Fibroblast of pulmonary artery (primary cell): ENCODE results near the gene FMN1.

ENCODE experiments used
- DNase-seq: peaks from one replicate; pipeline ENCODE4 v3.0.0-alpha.2; 2010; ENCODE audit warnings: low read depth
- H3K4me3 ChIP-seq: replicated peaks from 2 replicates; pipeline ENCODE4 v1.5.1; 2011; ENCODE audit warnings: low read depth, mild to moderate bottlenecking, control low read depth, low read length, moderate library complexity
- CTCF ChIP-seq: IDR thresholded peaks from 2 replicates; pipeline ENCODE4 v1.5.1; 2011; ENCODE audit warnings: mild to moderate bottlenecking, control low read depth, low read length, inconsistent platforms; ENCODE audit errors: missing control alignments

FMN1 gene

GRCh38 chr15:32882955-32883354 is 311.6 kb downstream of the FMN1 start:
- no peak for DNase-seq
- no peak for TF ChIP-seq CTCF
- no peak overlapping the region for H3K4me3 ChIP-seq

- H3K4me3 ChIP-seq: no peak overlapping the region
- no peak for DNase-seq
- TF ChIP-seq CTCF: no peak
Observed at GRCh38 chr15:32881528-32881927, 313.0 kb downstream of the FMN1 start.

GRCh38 chr15:32880642-32881041 is 313.9 kb downstream of the FMN1 start:
- no peak for DNase-seq
- no peak overlapping the region for H3K4me3 ChIP-seq
- TF ChIP-seq CTCF: no peak

- TF ChIP-seq CTCF: no peak
- DNase-seq: no peak
- H3K4me3 ChIP-seq: no peak overlapping the region
Observed at GRCh38 chr15:32879980-32880379, 314.5 kb downstream of the FMN1 start.

GRCh38 chr15:32878869-32879805 is 315.4 kb downstream of the FMN1 start:
- H3K4me3 ChIP-seq: no peak overlapping the region
- TF ChIP-seq CTCF: no peak
- DNase-seq: no peak

GRCh38 chr15:32878342-32878741 is 316.2 kb downstream of the FMN1 start:
- no peak for TF ChIP-seq CTCF
- DNase-seq: no peak
- H3K4me3 ChIP-seq: no peak overlapping the region
